HEK293 (cell line): ENCODE results near the gene PCDH9.

Source experiments
- CTCF ChIP-seq: fragments of 450-650 bp; formaldehyde crosslinking; IDR thresholded peaks from 2 replicates; pipeline ENCODE4 v1.5.1; 2016; ENCODE audit warnings: missing biosample characterization, missing genetic modification characterization
- ELK4 ChIP-seq: IDR thresholded peaks from 2 replicates; pipeline ENCODE4 v1.6.1; 2011; ENCODE audit warnings: mild to moderate bottlenecking, low read depth, low read length, borderline replicate concordance
- HIC1 ChIP-seq: fragments of 450-650 bp; formaldehyde crosslinking; IDR thresholded peaks from 2 replicates; pipeline ENCODE4 v1.5.1; 2016; ENCODE audit warnings: missing biosample characterization, missing genetic modification characterization
- MYNN ChIP-seq: fragments of 450-650 bp; formaldehyde crosslinking; IDR thresholded peaks from 2 replicates; pipeline ENCODE4 v1.5.1; 2016; ENCODE audit warnings: missing biosample characterization, missing genetic modification characterization, borderline replicate concordance
- YY1 ChIP-seq: fragments of 450-650 bp; formaldehyde crosslinking; IDR thresholded peaks from 2 replicates; pipeline ENCODE4 v1.5.1; 2018; ENCODE audit warnings: missing biosample characterization, missing genetic modification characterization
- ZBTB8A ChIP-seq: fragments of 450-650 bp; formaldehyde crosslinking; IDR thresholded peaks from 2 replicates; pipeline ENCODE4 v1.5.1; 2016; ENCODE audit warnings: missing biosample characterization, missing genetic modification characterization
- ZNF274 ChIP-seq, 2 experiments: fragments of 200-500 bp in 1 of 2; fragments of 450-650 bp in 1 of 2; sonication (Bioruptor generic) in 1 of 2; formaldehyde crosslinking in 1 of 2; IDR thresholded peaks; 2 replicates each; pipeline versions ENCODE4 v1.5.1 to v1.6.1; 2014 to 2016; ENCODE audit warnings: borderline replicate concordance in 1 of 2, inconsistent platforms in 1 of 2, low read length in 1 of 2, missing biosample characterization in 1 of 2, missing genetic modification characterization in 1 of 2
- ZNF292 ChIP-seq: fragments of 450-650 bp; formaldehyde crosslinking; IDR thresholded peaks from 2 replicates; pipeline ENCODE4 v1.5.1; 2016; ENCODE audit warnings: low read depth, missing biosample characterization, missing genetic modification characterization, borderline replicate concordance
- ZNF518A ChIP-seq: fragments of 450-650 bp; formaldehyde crosslinking; conservative IDR thresholded peaks from 2 replicates; pipeline ENCODE4 v1.5.1; 2016; ENCODE audit warnings: low read depth, missing biosample characterization, missing genetic modification characterization
- ZNF777 ChIP-seq: fragments of 450-650 bp; formaldehyde crosslinking; IDR thresholded peaks from 2 replicates; pipeline ENCODE4 v1.5.1; 2017; ENCODE audit warnings: missing biosample characterization, missing genetic modification characterization, borderline replicate concordance
- ZSCAN23 ChIP-seq: fragments of 450-650 bp; formaldehyde crosslinking; IDR thresholded peaks from 2 replicates; pipeline ENCODE4 v1.5.1; 2016; ENCODE audit warnings: missing biosample characterization, missing genetic modification characterization

GRCh38 chr13:66805657-66806056 lies 424.5 kb downstream of the PCDH9 start:
- TF ChIP-seq CTCF (tag by site-specific recombination) = no peak
- TF ChIP-seq HIC1 (tag by site-specific recombination) = no peak
- no peak for TF ChIP-seq ZNF274 (IDR thresholded peaks at IDR 0.05; ENCODE audit: low read length)
- TF ChIP-seq ZNF274 (tag by site-specific recombination; IDR thresholded peaks at IDR 0.05; ENCODE audit: borderline replicate concordance) = no peak
- no peak for TF ChIP-seq ZNF777
- TF ChIP-seq MYNN (tag by site-specific recombination) = no peak
- TF ChIP-seq ZSCAN23 = no peak
- no peak for TF ChIP-seq ZBTB8A
- TF ChIP-seq YY1 (tag by site-specific recombination) = no peak
- no peak for TF ChIP-seq ZNF518A (tag by site-specific recombination)
- TF ChIP-seq ELK4 = no peak
- no peak for TF ChIP-seq ZNF292 (tag by site-specific recombination)
